Nephron (organoid): ENCODE data around the gene SLC39A9.

Experiments
- H3K27ac Mint-ChIP-seq, 3 experiments: 2 replicates each; pipeline ENCODE4 v1.8.0; 2020; ENCODE audit warnings: mixed read lengths in 3 of 3, mild to moderate bottlenecking in 2 of 3, moderate library complexity in 1 of 3
- H3K27me3 Mint-ChIP-seq: 2 replicates; pipeline ENCODE4 v1.8.0; 2021; ENCODE audit warnings: low read depth, mild to moderate bottlenecking, moderate library complexity, mixed read lengths
- H3K36me3 Mint-ChIP-seq: 2 replicates; pipeline ENCODE4 v1.8.0; 2020; ENCODE audit warnings: low read depth, mixed read lengths
- H3K4me1 Mint-ChIP-seq: 2 replicates; pipeline ENCODE4 v1.8.0; 2020; ENCODE audit warnings: mixed read lengths
- H3K4me3 Mint-ChIP-seq, 3 experiments: 2 replicates each; pipeline ENCODE4 v1.8.0; 2020; ENCODE audit warnings: mild to moderate bottlenecking in 3 of 3, mixed read lengths in 3 of 3, moderate library complexity in 2 of 3
- H3K9me3 Mint-ChIP-seq: 2 replicates; pipeline ENCODE4 v1.8.0; 2020; ENCODE audit warnings: mixed read lengths
- CTCF ChIP-seq, 3 experiments: fragments of 200-600 bp; sonication (generic); IDR thresholded peaks; one replicate each; pipeline ENCODE4 v1.5.0; 2021; ENCODE audit warnings: antibody characterized with exemption in 3 of 3; ENCODE audit not compliant: unreplicated experiment in 3 of 3

The SLC39A9 gene

GRCh38 chr14:69480136-69480535, 81.6 kb downstream of the SLC39A9 start:
- peaks cover 25% of the 10 kb centered on the region for H3K4me1 Mint-ChIP-seq
- no peaks in the 10 kb centered on the region for H3K36me3 Mint-ChIP-seq
- H3K9me3 Mint-ChIP-seq, result peaks cover 8% of the 10 kb centered on the region
- TF ChIP-seq CTCF (IDR thresholded peaks at IDR 0.05; ENCODE audit: unreplicated experiment in 3 of 3), result no peak
- peaks cover 70% of the 10 kb centered on the region for H3K27me3 Mint-ChIP-seq
- no peak overlapping the region for H3K4me3 Mint-ChIP-seq
- no peak overlapping the region for H3K27ac Mint-ChIP-seq

- no peaks in the 10 kb centered on the region for H3K36me3 Mint-ChIP-seq
- H3K27me3 Mint-ChIP-seq, result peaks cover 81% of the 10 kb centered on the region
- no peak for TF ChIP-seq CTCF (IDR thresholded peaks at IDR 0.05; ENCODE audit: unreplicated experiment in 3 of 3)
- no peak overlapping the region for H3K4me3 Mint-ChIP-seq
- H3K4me1 Mint-ChIP-seq, result peaks cover 41% of the 10 kb centered on the region
- H3K27ac Mint-ChIP-seq, result no peak overlapping the region
- H3K9me3 Mint-ChIP-seq, result peaks cover 5% of the 10 kb centered on the region
Measured at GRCh38 chr14:69481815-69482568, 83.5 kb downstream of the SLC39A9 start.

GRCh38 chr14:69483765-69484443, 85.4 kb downstream of the SLC39A9 start:
- no peaks in the 10 kb centered on the region for H3K36me3 Mint-ChIP-seq
- H3K27me3 Mint-ChIP-seq, result peaks cover 82% of the 10 kb centered on the region
- no peak for TF ChIP-seq CTCF (IDR thresholded peaks at IDR 0.05; ENCODE audit: unreplicated experiment in 3 of 3)

GRCh38 chr14:69484444-69485314, 86.2 kb downstream of the SLC39A9 start, which contains the start of gene PLEKHD1:
Gene PLEKHD1, plus strand, starts transcription at chr14:69484728. Its CDS starts 238 bp downstream, at chr14:69484966.
- Mint-ChIP-seq H3K4me3 (peak within 1 kb of the TSS; percentile 76 to 85 (median 84)), H3K9me3 (no peaks in the 10 kb centered on the region), H3K4me1 (peaks cover 49% of the 10 kb centered on the region), H3K36me3 (no peaks in the 10 kb centered on the region), H3K27me3 (peaks cover 79% of the 10 kb centered on the region), H3K27ac (peak within 1 kb of the TSS in 1 of 3 experiments; percentile 68)
- TF ChIP-seq CTCF (IDR thresholded peaks at IDR 0.05; ENCODE audit: unreplicated experiment in 3 of 3), result no peak

More at GRCh38 chr14:69483765-69484443, 85.4 kb downstream of the SLC39A9 start:
- H3K9me3 Mint-ChIP-seq, result no peaks in the 10 kb centered on the region
- H3K27ac Mint-ChIP-seq, result peak overlapping the region in 1 of 3 experiments; percentile 68
- peak overlapping the region; percentile 76 to 85 (median 84) for H3K4me3 Mint-ChIP-seq
- peaks cover 49% of the 10 kb centered on the region for H3K4me1 Mint-ChIP-seq

- Mint-ChIP-seq H3K36me3 (no peaks in the 10 kb centered on the region), H3K27ac (no peak overlapping the region), H3K9me3 (no peaks in the 10 kb centered on the region), H3K27me3 (peaks cover 75% of the 10 kb centered on the region), H3K4me3 (peak overlapping the region; percentile 27 to 59 (median 32)), H3K4me1 (peaks cover 49% of the 10 kb centered on the region)
- TF ChIP-seq CTCF (IDR thresholded peaks at IDR 0.05; ENCODE audit: unreplicated experiment in 3 of 3), result no peak
Measured at GRCh38 chr14:69485315-69485660, 86.8 kb downstream of the SLC39A9 start.
